Upper lobe of right lung (tissue), 1 donor: Measurements from ENCODE around the gene FERMT2. TPM values are rescaled to one million over a fixed set of nuclear protein-coding genes. Genes with fewer than 3 reads are reported as not detected.

ENCODE experiments used
- ATAC-seq: fragments of 200-7000 bp; cut with Tn5 transposase; one replicate; pipeline ENCODE4 v1.9.1; 2020; ENCODE audit warnings: mild to moderate bottlenecking, moderate library complexity
- DNase-seq: peaks from one replicate; pipeline ENCODE4 v3.0.0-alpha.2; 2020
- H3K27ac ChIP-seq: fragments of 200-600 bp; one replicate; pipeline ENCODE4 v1.8.0; 2022
- H3K27me3 ChIP-seq: fragments of 200-600 bp; one replicate; pipeline ENCODE4 v1.8.0; 2022; ENCODE audit warnings: mild to moderate bottlenecking
- H3K36me3 ChIP-seq: fragments of 200-600 bp; one replicate; pipeline ENCODE4 v1.8.0; 2022
- H3K4me1 ChIP-seq: fragments of 200-600 bp; one replicate; pipeline ENCODE4 v1.8.0; 2022
- H3K4me3 ChIP-seq: fragments of 200-600 bp; one replicate; pipeline ENCODE4 v1.8.0; 2022; ENCODE audit warnings: mild to moderate bottlenecking
- H3K9me3 ChIP-seq: fragments of 200-600 bp; one replicate; pipeline ENCODE4 v1.8.0; 2022
- CTCF ChIP-seq: fragments of 200-600 bp; IDR thresholded peaks from one replicate; pipeline ENCODE4 v1.8.0; 2022; ENCODE audit warnings: antibody characterized with exemption
- intact Hi-C: fragments of 100-400 bp; cut with DNase I; formaldehyde crosslinking; loops from one replicate; pipeline ENCODE4 v1.11.0; 2022
- total RNA-seq: library from RNA; stranded (reverse); fragmentation: NEBNext Ultra II Directional; extraction: Animal tissue kit (Norgen Biotek cat#: 25700); gene quantifications from one replicate; pipeline ENCODE4 v1.2.1, GENCODE V29; 2021
- donor health status: DM: no; HTN: yes; CAD: no; lungs with severe emphysema.

Gene FERMT2
- total RNA-seq, 1 donor from 2014 or later, result 103 TPM

GRCh38 chr14:52895000-52895399, 55.9 kb downstream of the FERMT2 start:
- Histone ChIP-seq H3K9me3 (no peaks in the 10 kb centered on the region), H3K36me3 (peaks cover 11% of the 10 kb centered on the region), H3K27me3 (no peaks in the 10 kb centered on the region), H3K27ac (no peak overlapping the region), H3K4me1 (peaks cover 7% of the 10 kb centered on the region), H3K4me3 (no peak overlapping the region)
- DNase-seq (no peak), ATAC-seq (no peak)
- no peak for TF ChIP-seq CTCF
- intact Hi-C loops, result no loop called here

- intact Hi-C loops, result no loop called here
- DNase-seq (no peak), ATAC-seq (no peak)
- TF ChIP-seq CTCF, result no peak
- peaks cover 7% of the 10 kb centered on the region for H3K4me1 ChIP-seq
- no peaks in the 10 kb centered on the region for H3K27me3 ChIP-seq
- no peak overlapping the region for H3K4me3 ChIP-seq
- H3K36me3 ChIP-seq, result peaks cover 24% of the 10 kb centered on the region
- H3K9me3 ChIP-seq, result no peaks in the 10 kb centered on the region
- no peak overlapping the region for H3K27ac ChIP-seq
Observed at GRCh38 chr14:52891800-52892199, 59.0 kb downstream of the FERMT2 start.

GRCh38 chr14:52888839-52889838, 61.7 kb downstream of the FERMT2 start:
- intact Hi-C loops, result no loop called here
- ATAC-seq (no peak), DNase-seq (no peak)
- H3K27ac ChIP-seq, result no peak overlapping the region
- no peak overlapping the region for H3K4me3 ChIP-seq
- no peaks in the 10 kb centered on the region for H3K4me1 ChIP-seq
- H3K36me3 ChIP-seq, result peaks cover 24% of the 10 kb centered on the region
- H3K9me3 ChIP-seq, result no peaks in the 10 kb centered on the region
- TF ChIP-seq CTCF, result no peak
- H3K27me3 ChIP-seq, result no peaks in the 10 kb centered on the region

- DNase-seq (no peak), ATAC-seq (no peak)
- H3K27me3 ChIP-seq, result no peaks in the 10 kb centered on the region
- no peaks in the 10 kb centered on the region for H3K9me3 ChIP-seq
- H3K4me1 ChIP-seq, result no peaks in the 10 kb centered on the region
- TF ChIP-seq CTCF, result no peak
- H3K27ac ChIP-seq, result no peak overlapping the region
- peaks cover 24% of the 10 kb centered on the region for H3K36me3 ChIP-seq
- intact Hi-C loops, result no loop called here
- H3K4me3 ChIP-seq, result no peak overlapping the region
Observed at GRCh38 chr14:52888159-52888558, 62.7 kb downstream of the FERMT2 start.

GRCh38 chr14:52885230-52885629, 65.6 kb downstream of the FERMT2 start:
- H3K4me3 ChIP-seq, result no peak overlapping the region
- no peak for ATAC-seq
- H3K36me3 ChIP-seq, result peaks cover 24% of the 10 kb centered on the region
- H3K9me3 ChIP-seq, result no peaks in the 10 kb centered on the region
- peaks cover 6% of the 10 kb centered on the region for H3K4me1 ChIP-seq
- intact Hi-C loops, result no loop called here
- H3K27ac ChIP-seq, result no peak overlapping the region
- H3K27me3 ChIP-seq, result no peaks in the 10 kb centered on the region
- TF ChIP-seq CTCF, result no peak
- no peak for DNase-seq
